ENCODE data around the gene ZNF544. TPM values are rescaled to one million over a fixed set of nuclear protein-coding genes. Genes with fewer than 3 reads are reported as not detected.
"Not testable (repeated sequence)": the region's sequence is repeated elsewhere in the genome, so short reads cannot be mapped to it uniquely, and the experiment has no call there.

The ZNF544 gene
- polyA plus RNA-seq, 5 donors = 29.3 to 41.2 (median 39.0) TPM

DNA sequence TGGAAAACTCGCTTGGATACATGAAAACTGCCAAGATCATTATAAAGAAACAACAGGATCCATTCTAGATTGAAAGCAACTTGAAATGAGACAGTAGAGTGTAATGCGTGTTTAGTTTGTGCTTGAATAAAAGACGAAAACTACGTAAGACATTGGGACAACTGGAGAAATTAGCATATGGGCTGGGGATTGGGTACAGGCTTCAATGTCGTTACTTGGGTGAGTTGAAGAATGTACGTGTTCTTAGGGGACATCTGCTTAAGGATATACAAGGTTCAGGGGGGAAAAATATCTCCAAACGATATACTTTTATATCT, 76.0 kb downstream of the ZNF544 start:
- DNase-seq = no peak

DNA sequence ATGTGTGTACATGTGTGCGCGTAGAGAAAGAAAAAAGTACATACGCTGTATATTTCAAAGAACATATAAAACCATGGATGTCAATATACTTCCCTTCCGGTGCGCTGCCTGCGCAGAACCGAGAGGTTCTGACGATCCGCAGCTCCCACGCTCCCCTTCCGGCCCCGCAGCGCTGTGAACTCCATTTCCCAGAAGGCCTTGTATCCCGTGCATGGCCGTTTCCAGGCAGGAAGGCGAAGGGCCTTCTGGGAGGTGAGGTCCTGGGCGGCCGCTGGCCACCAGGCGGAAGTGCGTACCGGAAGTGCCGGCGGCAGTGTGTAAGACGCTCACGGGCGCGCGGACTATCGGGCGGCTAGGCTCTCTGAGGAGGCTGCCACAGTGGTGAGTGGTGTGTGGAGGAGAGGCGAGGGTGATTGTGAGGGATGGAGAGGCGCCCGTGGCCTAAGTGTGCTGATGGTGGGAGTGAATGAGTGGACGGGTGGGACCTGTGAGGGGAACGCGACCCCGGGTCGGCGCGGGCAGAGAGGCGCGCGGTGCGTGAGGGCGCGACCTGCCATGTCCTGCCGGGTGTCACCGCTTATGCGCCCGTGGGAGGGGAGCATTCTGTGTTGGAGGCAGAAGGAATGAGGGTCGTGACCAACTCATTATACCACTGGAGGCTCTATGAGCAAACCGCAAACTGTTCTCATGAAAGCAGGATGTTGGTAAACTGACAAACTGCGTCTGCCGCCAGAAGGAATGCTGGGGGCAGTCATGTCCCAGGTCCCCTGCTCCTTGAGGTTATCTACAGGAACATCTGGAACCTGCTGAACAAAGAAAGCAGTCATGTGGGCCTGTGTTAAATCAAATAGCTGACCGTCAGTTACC, 76.6 kb downstream of the ZNF544 start, which contains the start of gene ERVK3-1:
Gene ERVK3-1 (plus strand): TSS at position 313 of the 867 bp plus-strand sequence. CDS start 6,792 bp downstream, outside the sequence.
- DNase-seq = peak; percentile 94

DNA sequence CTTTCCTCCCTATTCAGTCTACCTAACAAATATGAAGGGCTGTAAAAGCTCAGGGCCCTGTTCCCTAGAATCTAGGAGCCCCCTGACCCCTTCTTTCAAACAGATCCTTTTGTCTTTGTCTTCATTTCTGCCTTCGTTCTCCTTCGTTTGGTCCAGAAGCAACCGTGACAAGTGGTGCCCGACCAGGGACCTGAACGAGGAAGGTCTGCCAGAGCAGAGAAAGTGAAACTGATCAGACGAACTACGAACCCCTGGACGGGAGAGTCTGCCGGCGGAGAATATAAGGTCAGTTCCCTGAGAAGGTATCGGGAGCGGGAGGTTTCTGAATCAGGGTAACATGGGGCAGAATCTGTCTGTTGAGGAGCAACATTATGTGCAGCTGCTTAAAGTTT, 77.2 kb downstream of the ZNF544 start:
- DNase-seq = no peak

DNA sequence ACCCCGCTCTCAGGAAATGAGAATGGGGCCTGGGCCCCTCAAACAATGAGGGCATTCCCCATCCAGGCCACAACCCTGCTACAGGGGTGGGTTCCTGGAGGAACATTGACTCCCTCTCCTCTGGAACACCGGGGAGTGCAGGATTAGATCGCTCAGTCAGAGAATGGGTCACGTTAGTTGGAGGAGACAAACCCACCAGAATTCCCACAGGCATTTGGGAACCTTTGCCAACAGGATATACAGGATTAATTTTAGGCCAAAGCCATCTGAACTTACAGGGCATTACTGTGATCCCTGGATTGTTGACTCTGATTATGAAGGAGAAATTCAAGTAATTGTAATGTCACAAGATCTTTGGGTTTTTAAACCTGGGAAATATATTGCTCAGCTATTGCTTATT, 79.0 kb downstream of the ZNF544 start:
- DNase-seq = no peak

DNA sequence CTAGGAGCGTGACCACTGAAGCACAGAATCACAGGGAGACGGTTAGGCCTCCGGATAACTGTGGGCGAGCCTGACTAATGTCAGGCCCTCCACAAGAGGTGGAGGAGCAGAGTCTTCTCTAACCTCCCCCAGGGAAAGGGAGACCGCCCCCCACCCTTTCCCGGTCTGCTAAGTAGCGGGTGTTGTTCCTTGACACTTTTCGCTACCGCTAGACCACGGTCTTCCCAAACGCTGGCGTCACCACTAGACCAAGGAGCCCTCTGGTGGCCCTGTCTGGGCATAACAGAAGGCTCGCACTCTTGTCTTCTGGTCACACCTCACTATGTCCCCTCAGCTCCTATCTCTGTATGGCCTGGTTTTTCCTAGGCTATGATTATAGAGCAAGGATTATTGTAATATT, 82.0 kb downstream of the ZNF544 start:
- DNase-seq = not testable (repeated sequence)

DNA sequence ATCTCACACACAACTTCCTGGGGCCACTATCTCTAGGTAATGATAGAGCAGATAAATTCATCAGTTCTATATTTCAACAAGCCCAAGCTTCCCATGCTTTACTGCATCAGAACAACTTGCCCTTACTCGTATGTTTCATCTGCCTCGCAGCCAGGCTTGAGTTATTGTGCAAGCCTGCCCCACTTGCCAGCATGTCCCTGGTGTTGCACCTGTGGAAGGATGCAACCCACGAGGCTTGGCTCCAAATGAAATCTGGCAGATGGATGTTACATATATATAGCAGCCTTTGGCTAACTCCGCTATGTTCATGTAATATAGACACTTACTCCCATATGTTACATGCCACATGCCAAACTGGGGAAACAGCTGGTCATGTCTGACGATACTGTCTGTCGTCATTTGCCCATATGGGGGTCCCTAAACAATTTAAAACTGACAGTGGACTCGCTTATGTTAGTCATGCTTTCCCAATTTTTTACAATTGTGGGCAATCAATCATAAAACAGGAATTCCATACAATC, 82.7 kb downstream of the ZNF544 start:
- no peak for DNase-seq

Other genes with a start within 250 kb of the ZNF544 start
- gene ZNF606, start 226.1 kb upstream of the ZNF544 start, polyA plus RNA-seq (ENCODE audit: insufficient read depth in 1 of 5, insufficient read length in 5 of 5, low replicate concordance in 1 of 5) = 10 to 100 TPM; 25.8 to 33.2 (median 30.0) TPM
- 1 to 10 TPM; 1.1 to 2.7 (median 2.3) TPM for gene ZSCAN1, start 194.9 kb upstream of the ZNF544 start, polyA plus RNA-seq (ENCODE audit: insufficient read depth in 1 of 5, insufficient read length in 5 of 5, low replicate concordance in 1 of 5)
- gene ZNF135, start 169.6 kb upstream of the ZNF544 start, polyA plus RNA-seq (ENCODE audit: insufficient read depth in 1 of 5, insufficient read length in 5 of 5, low replicate concordance in 1 of 5) = 10 to 100 TPM; 18.3 to 35.3 (median 29.7) TPM
- gene ZSCAN18, start 130.7 kb upstream of the ZNF544 start, polyA plus RNA-seq (ENCODE audit: insufficient read depth in 1 of 5, insufficient read length in 5 of 5, low replicate concordance in 1 of 5) = 10 to 100 TPM; 70.8 to 94.7 (median 88.9) TPM
- 10 to 100 TPM; 16.5 to 22.7 (median 19.8) TPM for gene ZNF329, start 78.1 kb upstream of the ZNF544 start, polyA plus RNA-seq (ENCODE audit: insufficient read depth in 1 of 5, insufficient read length in 5 of 5, low replicate concordance in 1 of 5)
- gene ZNF274, start 45.9 kb upstream of the ZNF544 start, polyA plus RNA-seq (ENCODE audit: insufficient read depth in 1 of 5, insufficient read length in 5 of 5, low replicate concordance in 1 of 5) = 10 to 100 TPM; 15.9 to 23.2 (median 21.8) TPM
- 10 to 100 TPM in 1 of 5 donors, 1 to 10 TPM in 4; 7.0 to 10.4 (median 9.7) TPM for gene ZNF8, start 50.0 kb downstream of the ZNF544 start, polyA plus RNA-seq (ENCODE audit: insufficient read depth in 1 of 5, insufficient read length in 5 of 5, low replicate concordance in 1 of 5)
- 10 to 100 TPM; 50.7 to 57.1 (median 53.8) TPM for gene ERVK3-1, start 76.5 kb downstream of the ZNF544 start, polyA plus RNA-seq (ENCODE audit: insufficient read depth in 1 of 5, insufficient read length in 5 of 5, low replicate concordance in 1 of 5)
- gene ZSCAN22, start 98.1 kb downstream of the ZNF544 start, polyA plus RNA-seq (ENCODE audit: insufficient read depth in 1 of 5, insufficient read length in 5 of 5, low replicate concordance in 1 of 5) = 1 to 10 TPM; 3.6 to 4.5 (median 3.9) TPM
- gene A1BG, start 124.6 kb downstream of the ZNF544 start, polyA plus RNA-seq (ENCODE audit: insufficient read depth in 1 of 5, insufficient read length in 5 of 5, low replicate concordance in 1 of 5) = 1 to 10 TPM in 3 of 5 donors, under 1 TPM in 2; 0.90 to 4.6 (median 1.9) TPM
- gene ZNF497, start 133.8 kb downstream of the ZNF544 start, polyA plus RNA-seq (ENCODE audit: insufficient read depth in 1 of 5, insufficient read length in 5 of 5, low replicate concordance in 1 of 5) = 1 to 10 TPM; 2.5 to 4.7 (median 3.0) TPM
- 1 to 10 TPM; 1.4 to 4.2 (median 2.2) TPM for gene ZNF837, start 152.1 kb downstream of the ZNF544 start, polyA plus RNA-seq (ENCODE audit: insufficient read depth in 1 of 5, insufficient read length in 5 of 5, low replicate concordance in 1 of 5)
- gene RPS5, start 158.4 kb downstream of the ZNF544 start, polyA plus RNA-seq (ENCODE audit: insufficient read depth in 1 of 5, insufficient read length in 5 of 5, low replicate concordance in 1 of 5) = 1,000 to 10,000 TPM; 1,196 to 1,701 (median 1,259) TPM
- not detected for gene RNF225, start 166.7 kb downstream of the ZNF544 start, polyA plus RNA-seq (ENCODE audit: insufficient read depth in 1 of 5, insufficient read length in 5 of 5, low replicate concordance in 1 of 5)
- 10 to 100 TPM in 2 of 5 donors, 1 to 10 TPM in 3; 8.0 to 11.3 (median 9.9) TPM for gene ZNF584, start 179.7 kb downstream of the ZNF544 start, polyA plus RNA-seq (ENCODE audit: insufficient read depth in 1 of 5, insufficient read length in 5 of 5, low replicate concordance in 1 of 5)
- 10 to 100 TPM in 4 of 5 donors, 1 to 10 TPM in 1; 7.8 to 11.3 (median 10.7) TPM for gene ZNF132, start 211.2 kb downstream of the ZNF544 start, polyA plus RNA-seq (ENCODE audit: insufficient read depth in 1 of 5, insufficient read length in 5 of 5, low replicate concordance in 1 of 5)
- 1 to 10 TPM; 4.6 to 8.0 (median 6.7) TPM for gene ZNF324B, start 222.7 kb downstream of the ZNF544 start, polyA plus RNA-seq (ENCODE audit: insufficient read depth in 1 of 5, insufficient read length in 5 of 5, low replicate concordance in 1 of 5)
- gene ZNF324, start 238.2 kb downstream of the ZNF544 start, polyA plus RNA-seq (ENCODE audit: insufficient read depth in 1 of 5, insufficient read length in 5 of 5, low replicate concordance in 1 of 5) = 10 to 100 TPM in 1 of 5 donors, 1 to 10 TPM in 4; 6.8 to 10.1 (median 8.5) TPM
- 10 to 100 TPM; 12.0 to 16.5 (median 14.0) TPM for gene ZNF446, start 247.4 kb downstream of the ZNF544 start, polyA plus RNA-seq (ENCODE audit: insufficient read depth in 1 of 5, insufficient read length in 5 of 5, low replicate concordance in 1 of 5)